ENCODE data around the gene ZSCAN4.

DNA sequence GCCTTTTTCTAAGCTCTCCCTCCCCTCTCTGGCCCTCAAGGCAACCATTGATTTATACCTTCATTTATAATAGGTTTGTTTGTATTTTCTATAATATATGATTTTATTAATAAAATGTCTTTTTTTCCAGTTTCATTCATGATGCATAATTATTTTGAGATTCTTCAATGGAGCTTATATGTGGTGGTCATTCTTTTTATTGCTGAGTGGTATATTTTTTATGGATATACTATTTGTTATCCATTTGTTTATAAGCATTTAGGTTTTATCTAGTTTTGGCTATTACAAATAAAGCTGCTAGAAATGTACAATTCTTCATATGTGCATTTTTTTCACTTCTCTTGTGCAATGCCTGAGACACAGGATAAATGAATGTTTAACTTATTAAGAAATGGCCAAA lies 25.0 kb upstream of the ZSCAN4 start:
- TF ChIP-seq, protein P1, sequence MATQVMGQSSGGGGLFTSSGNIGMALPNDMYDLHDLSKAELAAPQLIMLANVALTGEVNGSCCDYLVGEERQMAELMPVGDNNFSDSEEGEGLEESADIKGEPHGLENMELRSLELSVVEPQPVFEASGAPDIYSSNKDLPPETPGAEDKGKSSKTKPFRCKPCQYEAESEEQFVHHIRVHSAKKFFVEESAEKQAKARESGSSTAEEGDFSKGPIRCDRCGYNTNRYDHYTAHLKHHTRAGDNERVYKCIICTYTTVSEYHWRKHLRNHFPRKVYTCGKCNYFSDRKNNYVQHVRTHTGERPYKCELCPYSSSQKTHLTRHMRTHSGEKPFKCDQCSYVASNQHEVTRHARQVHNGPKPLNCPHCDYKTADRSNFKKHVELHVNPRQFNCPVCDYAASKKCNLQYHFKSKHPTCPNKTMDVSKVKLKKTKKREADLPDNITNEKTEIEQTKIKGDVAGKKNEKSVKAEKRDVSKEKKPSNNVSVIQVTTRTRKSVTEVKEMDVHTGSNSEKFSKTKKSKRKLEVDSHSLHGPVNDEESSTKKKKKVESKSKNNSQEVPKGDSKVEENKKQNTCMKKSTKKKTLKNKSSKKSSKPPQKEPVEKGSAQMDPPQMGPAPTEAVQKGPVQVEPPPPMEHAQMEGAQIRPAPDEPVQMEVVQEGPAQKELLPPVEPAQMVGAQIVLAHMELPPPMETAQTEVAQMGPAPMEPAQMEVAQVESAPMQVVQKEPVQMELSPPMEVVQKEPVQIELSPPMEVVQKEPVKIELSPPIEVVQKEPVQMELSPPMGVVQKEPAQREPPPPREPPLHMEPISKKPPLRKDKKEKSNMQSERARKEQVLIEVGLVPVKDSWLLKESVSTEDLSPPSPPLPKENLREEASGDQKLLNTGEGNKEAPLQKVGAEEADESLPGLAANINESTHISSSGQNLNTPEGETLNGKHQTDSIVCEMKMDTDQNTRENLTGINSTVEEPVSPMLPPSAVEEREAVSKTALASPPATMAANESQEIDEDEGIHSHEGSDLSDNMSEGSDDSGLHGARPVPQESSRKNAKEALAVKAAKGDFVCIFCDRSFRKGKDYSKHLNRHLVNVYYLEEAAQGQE (IDR thresholded peaks at IDR 0.05; ENCODE audit: borderline replicate concordance) = no peak
- TF ChIP-seq, protein P1 (CRISPR knock-in tag; IDR thresholded peaks at IDR 0.05; ENCODE audit: low read depth) = no peak
- no peak for TF ChIP-seq ZNF143 (CRISPR knock-in tag; IDR thresholded peaks at IDR 0.05)
- TF ChIP-seq MAZ (CRISPR knock-in tag; conservative IDR thresholded peaks at IDR 0.05 in 1 of 2, IDR thresholded peaks at IDR 0.05 in 1 of 2) = no peak
- TF ChIP-seq SMC3 (conservative IDR thresholded peaks at IDR 0.05; ENCODE audit: insufficient read depth, low read depth, low read length) = no peak
- no peak for TF ChIP-seq SMAD4 (CRISPR knock-in tag; conservative IDR thresholded peaks at IDR 0.05)
- no peak for TF ChIP-seq GTF2F1 (IDR thresholded peaks at IDR 0.05; ENCODE audit: low read depth, low read length)
- no peak for TF ChIP-seq HDAC2 (IDR thresholded peaks at IDR 0.05)
- TF ChIP-seq YY1 (IDR thresholded peaks at IDR 0.05; ENCODE audit: borderline replicate concordance in 1 of 3, control insufficient read depth in 1 of 3, extremely low read depth in 1 of 3, insufficient read depth in 3 of 3, insufficient read length in 1 of 3, insufficient replicate concordance in 2 of 3, low read depth in 1 of 3, low read length in 2 of 3) = no peak
- TF ChIP-seq SIRT6 (IDR thresholded peaks at IDR 0.05; ENCODE audit: low read depth, low read length) = no peak
- TF ChIP-seq TAF1 (IDR thresholded peaks at IDR 0.05; ENCODE audit: control insufficient read depth, extremely low read depth, insufficient read depth, low read length, severe bottlenecking) = no peak
- TF ChIP-seq, protein P2, sequence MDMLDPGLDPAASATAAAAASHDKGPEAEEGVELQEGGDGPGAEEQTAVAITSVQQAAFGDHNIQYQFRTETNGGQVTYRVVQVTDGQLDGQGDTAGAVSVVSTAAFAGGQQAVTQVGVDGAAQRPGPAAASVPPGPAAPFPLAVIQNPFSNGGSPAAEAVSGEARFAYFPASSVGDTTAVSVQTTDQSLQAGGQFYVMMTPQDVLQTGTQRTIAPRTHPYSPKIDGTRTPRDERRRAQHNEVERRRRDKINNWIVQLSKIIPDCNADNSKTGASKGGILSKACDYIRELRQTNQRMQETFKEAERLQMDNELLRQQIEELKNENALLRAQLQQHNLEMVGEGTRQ (CRISPR knock-in tag; IDR thresholded peaks at IDR 0.05) = no peak
- TF ChIP-seq JUND (IDR thresholded peaks at IDR 0.05; ENCODE audit: borderline replicate concordance, low read depth, low read length) = no peak
- no peak for TF ChIP-seq JUND (tag; IDR thresholded peaks at IDR 0.05; ENCODE audit: borderline replicate concordance, low read depth, low read length)
- TF ChIP-seq, protein P3, sequence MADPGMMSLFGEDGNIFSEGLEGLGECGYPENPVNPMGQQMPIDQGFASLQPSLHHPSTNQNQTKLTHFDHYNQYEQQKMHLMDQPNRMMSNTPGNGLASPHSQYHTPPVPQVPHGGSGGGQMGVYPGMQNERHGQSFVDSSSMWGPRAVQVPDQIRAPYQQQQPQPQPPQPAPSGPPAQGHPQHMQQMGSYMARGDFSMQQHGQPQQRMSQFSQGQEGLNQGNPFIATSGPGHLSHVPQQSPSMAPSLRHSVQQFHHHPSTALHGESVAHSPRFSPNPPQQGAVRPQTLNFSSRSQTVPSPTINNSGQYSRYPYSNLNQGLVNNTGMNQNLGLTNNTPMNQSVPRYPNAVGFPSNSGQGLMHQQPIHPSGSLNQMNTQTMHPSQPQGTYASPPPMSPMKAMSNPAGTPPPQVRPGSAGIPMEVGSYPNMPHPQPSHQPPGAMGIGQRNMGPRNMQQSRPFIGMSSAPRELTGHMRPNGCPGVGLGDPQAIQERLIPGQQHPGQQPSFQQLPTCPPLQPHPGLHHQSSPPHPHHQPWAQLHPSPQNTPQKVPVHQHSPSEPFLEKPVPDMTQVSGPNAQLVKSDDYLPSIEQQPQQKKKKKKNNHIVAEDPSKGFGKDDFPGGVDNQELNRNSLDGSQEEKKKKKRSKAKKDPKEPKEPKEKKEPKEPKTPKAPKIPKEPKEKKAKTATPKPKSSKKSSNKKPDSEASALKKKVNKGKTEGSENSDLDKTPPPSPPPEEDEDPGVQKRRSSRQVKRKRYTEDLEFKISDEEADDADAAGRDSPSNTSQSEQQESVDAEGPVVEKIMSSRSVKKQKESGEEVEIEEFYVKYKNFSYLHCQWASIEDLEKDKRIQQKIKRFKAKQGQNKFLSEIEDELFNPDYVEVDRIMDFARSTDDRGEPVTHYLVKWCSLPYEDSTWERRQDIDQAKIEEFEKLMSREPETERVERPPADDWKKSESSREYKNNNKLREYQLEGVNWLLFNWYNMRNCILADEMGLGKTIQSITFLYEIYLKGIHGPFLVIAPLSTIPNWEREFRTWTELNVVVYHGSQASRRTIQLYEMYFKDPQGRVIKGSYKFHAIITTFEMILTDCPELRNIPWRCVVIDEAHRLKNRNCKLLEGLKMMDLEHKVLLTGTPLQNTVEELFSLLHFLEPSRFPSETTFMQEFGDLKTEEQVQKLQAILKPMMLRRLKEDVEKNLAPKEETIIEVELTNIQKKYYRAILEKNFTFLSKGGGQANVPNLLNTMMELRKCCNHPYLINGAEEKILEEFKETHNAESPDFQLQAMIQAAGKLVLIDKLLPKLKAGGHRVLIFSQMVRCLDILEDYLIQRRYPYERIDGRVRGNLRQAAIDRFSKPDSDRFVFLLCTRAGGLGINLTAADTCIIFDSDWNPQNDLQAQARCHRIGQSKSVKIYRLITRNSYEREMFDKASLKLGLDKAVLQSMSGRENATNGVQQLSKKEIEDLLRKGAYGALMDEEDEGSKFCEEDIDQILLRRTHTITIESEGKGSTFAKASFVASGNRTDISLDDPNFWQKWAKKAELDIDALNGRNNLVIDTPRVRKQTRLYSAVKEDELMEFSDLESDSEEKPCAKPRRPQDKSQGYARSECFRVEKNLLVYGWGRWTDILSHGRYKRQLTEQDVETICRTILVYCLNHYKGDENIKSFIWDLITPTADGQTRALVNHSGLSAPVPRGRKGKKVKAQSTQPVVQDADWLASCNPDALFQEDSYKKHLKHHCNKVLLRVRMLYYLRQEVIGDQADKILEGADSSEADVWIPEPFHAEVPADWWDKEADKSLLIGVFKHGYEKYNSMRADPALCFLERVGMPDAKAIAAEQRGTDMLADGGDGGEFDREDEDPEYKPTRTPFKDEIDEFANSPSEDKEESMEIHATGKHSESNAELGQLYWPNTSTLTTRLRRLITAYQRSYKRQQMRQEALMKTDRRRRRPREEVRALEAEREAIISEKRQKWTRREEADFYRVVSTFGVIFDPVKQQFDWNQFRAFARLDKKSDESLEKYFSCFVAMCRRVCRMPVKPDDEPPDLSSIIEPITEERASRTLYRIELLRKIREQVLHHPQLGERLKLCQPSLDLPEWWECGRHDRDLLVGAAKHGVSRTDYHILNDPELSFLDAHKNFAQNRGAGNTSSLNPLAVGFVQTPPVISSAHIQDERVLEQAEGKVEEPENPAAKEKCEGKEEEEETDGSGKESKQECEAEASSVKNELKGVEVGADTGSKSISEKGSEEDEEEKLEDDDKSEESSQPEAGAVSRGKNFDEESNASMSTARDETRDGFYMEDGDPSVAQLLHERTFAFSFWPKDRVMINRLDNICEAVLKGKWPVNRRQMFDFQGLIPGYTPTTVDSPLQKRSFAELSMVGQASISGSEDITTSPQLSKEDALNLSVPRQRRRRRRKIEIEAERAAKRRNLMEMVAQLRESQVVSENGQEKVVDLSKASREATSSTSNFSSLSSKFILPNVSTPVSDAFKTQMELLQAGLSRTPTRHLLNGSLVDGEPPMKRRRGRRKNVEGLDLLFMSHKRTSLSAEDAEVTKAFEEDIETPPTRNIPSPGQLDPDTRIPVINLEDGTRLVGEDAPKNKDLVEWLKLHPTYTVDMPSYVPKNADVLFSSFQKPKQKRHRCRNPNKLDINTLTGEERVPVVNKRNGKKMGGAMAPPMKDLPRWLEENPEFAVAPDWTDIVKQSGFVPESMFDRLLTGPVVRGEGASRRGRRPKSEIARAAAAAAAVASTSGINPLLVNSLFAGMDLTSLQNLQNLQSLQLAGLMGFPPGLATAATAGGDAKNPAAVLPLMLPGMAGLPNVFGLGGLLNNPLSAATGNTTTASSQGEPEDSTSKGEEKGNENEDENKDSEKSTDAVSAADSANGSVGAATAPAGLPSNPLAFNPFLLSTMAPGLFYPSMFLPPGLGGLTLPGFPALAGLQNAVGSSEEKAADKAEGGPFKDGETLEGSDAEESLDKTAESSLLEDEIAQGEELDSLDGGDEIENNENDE (IDR thresholded peaks at IDR 0.05; ENCODE audit: low read depth, low read length) = no peak
